ENCODE results near the gene MIER2.

DNA sequence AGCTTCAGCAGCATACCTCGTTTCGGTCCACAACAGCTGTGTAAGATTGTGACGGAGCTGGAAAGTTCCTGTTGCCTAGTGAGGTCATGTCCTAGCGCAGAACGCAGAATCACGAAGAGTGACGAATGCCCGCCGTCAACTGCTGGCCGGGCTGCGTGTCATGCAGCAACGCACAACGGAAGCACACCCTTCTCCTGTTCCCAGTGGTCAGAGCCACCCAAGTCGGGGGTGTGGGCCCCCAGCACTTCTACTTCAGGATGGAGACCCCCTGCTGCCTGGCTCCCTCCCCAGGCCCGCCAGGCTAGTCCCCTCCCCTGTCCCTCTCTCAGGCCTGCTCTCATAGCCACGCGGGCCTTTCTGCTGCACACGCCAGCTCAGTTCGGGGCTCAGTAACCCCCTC is 38.4 kb upstream of the MIER2 start:
- TF ChIP-seq, protein P1, sequence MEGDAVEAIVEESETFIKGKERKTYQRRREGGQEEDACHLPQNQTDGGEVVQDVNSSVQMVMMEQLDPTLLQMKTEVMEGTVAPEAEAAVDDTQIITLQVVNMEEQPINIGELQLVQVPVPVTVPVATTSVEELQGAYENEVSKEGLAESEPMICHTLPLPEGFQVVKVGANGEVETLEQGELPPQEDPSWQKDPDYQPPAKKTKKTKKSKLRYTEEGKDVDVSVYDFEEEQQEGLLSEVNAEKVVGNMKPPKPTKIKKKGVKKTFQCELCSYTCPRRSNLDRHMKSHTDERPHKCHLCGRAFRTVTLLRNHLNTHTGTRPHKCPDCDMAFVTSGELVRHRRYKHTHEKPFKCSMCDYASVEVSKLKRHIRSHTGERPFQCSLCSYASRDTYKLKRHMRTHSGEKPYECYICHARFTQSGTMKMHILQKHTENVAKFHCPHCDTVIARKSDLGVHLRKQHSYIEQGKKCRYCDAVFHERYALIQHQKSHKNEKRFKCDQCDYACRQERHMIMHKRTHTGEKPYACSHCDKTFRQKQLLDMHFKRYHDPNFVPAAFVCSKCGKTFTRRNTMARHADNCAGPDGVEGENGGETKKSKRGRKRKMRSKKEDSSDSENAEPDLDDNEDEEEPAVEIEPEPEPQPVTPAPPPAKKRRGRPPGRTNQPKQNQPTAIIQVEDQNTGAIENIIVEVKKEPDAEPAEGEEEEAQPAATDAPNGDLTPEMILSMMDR (IDR thresholded peaks at IDR 0.05) = no peak
- TF ChIP-seq POLR2AphosphoS5 (IDR thresholded peaks at IDR 0.05) (no peak), EP300 (IDR thresholded peaks at IDR 0.05) (no peak)

Data from stomach (tissue), 4 donors.